Stimulated activated effector memory CD8-positive, alpha-beta T cell treated with anti-CD3 and anti-CD28 coated beads, Interleukin-12 subunit alpha, Interleukin-12 subunit beta, amount 100 ng/mL, for 72 hours (primary cell): Measurements from ENCODE around the gene HEATR9.

ENCODE experiments used
- ATAC-seq: fragments of 150-1000 bp; cut with Tn5 transposase; 2 replicates; pipeline ENCODE4 v1.10.0; 2021
- DNase-seq, 2 donors: peaks; one replicate each; pipeline ENCODE4 v3.0.0; 2021 to 2022; ENCODE audit warnings: low spot score in 2 of 2
- H3K27ac Mint-ChIP-seq: one replicate; pipeline ENCODE4 v1.8.0; 2022; ENCODE audit warnings: mild to moderate bottlenecking, mixed read lengths
- H3K36me3 Mint-ChIP-seq: one replicate; pipeline ENCODE4 v1.8.0; 2022; ENCODE audit warnings: mild to moderate bottlenecking, mixed read lengths
- H3K4me1 Mint-ChIP-seq: one replicate; pipeline ENCODE4 v1.8.0; 2022; ENCODE audit warnings: mixed read lengths
- H3K4me3 Mint-ChIP-seq: one replicate; pipeline ENCODE4 v1.8.0; 2022; ENCODE audit warnings: mild to moderate bottlenecking, mixed read lengths
- H3K9me3 Mint-ChIP-seq: one replicate; pipeline ENCODE4 v1.8.0; 2022; ENCODE audit warnings: mixed read lengths

Gene HEATR9

GRCh38 chr17:35877345-35878029 lies 8.8 kb upstream of the HEATR9 start:
- H3K36me3 Mint-ChIP-seq: peaks cover 82% of the 10 kb centered on the region
- peak overlapping the region; percentile 85 for H3K4me3 Mint-ChIP-seq
- DNase-seq: no peak
- H3K4me1 Mint-ChIP-seq: peaks cover 64% of the 10 kb centered on the region
- peaks cover 2% of the 10 kb centered on the region for H3K9me3 Mint-ChIP-seq
- ATAC-seq: no peak
- H3K27ac Mint-ChIP-seq: peak overlapping the region; percentile 98

- DNase-seq (no peak), ATAC-seq (no peak)
- Mint-ChIP-seq H3K36me3 (peaks cover 92% of the 10 kb centered on the region), H3K4me3 (peak overlapping the region; percentile 85), H3K4me1 (peaks cover 70% of the 10 kb centered on the region), H3K27ac (peak overlapping the region; percentile 98), H3K9me3 (peaks cover 2% of the 10 kb centered on the region)
Observed at GRCh38 chr17:35876534-35876933, 7.8 kb upstream of the HEATR9 start.

GRCh38 chr17:35875800-35876139 lies 7.1 kb upstream of the HEATR9 start:
- H3K4me1 Mint-ChIP-seq: peaks cover 68% of the 10 kb centered on the region
- DNase-seq: no peak
- no peak for ATAC-seq
- H3K27ac Mint-ChIP-seq: peak overlapping the region; percentile 98
- H3K36me3 Mint-ChIP-seq: peaks cover 99% of the 10 kb centered on the region
- peaks cover under 1% of the 10 kb centered on the region for H3K9me3 Mint-ChIP-seq
- H3K4me3 Mint-ChIP-seq: peak overlapping the region; percentile 85

- ATAC-seq (no peak), DNase-seq (no peak)
- Mint-ChIP-seq H3K4me1 (peaks cover 64% of the 10 kb centered on the region), H3K9me3 (no peaks in the 10 kb centered on the region), H3K36me3 (peaks cover 100% of the 10 kb centered on the region), H3K4me3 (peak overlapping the region; percentile 85), H3K27ac (peak overlapping the region; percentile 98)
Observed at GRCh38 chr17:35875072-35875799, 6.5 kb upstream of the HEATR9 start.

GRCh38 chr17:35872196-35872980 lies 3.7 kb upstream of the HEATR9 start:
- Mint-ChIP-seq H3K9me3 (no peaks in the 10 kb centered on the region), H3K36me3 (peaks cover 78% of the 10 kb centered on the region), H3K4me3 (no peak overlapping the region), H3K4me1 (peaks cover 52% of the 10 kb centered on the region), H3K27ac (peak overlapping the region; percentile 77)
- no peak for ATAC-seq
- DNase-seq: no peak

GRCh38 chr17:35870906-35871819 lies 2.5 kb upstream of the HEATR9 start:
- ATAC-seq (peak; percentile 61), DNase-seq (no peak)
- H3K9me3 Mint-ChIP-seq: no peaks in the 10 kb centered on the region
- peaks cover 49% of the 10 kb centered on the region for H3K4me1 Mint-ChIP-seq
- no peak overlapping the region for H3K27ac Mint-ChIP-seq
- H3K36me3 Mint-ChIP-seq: peaks cover 66% of the 10 kb centered on the region
- no peak overlapping the region for H3K4me3 Mint-ChIP-seq

GRCh38 chr17:35867574-35867973 lies 1.1 kb downstream of the HEATR9 start:
- peaks cover 34% of the 10 kb centered on the region for H3K36me3 Mint-ChIP-seq

GRCh38 chr17:35866341-35866950 lies 2.2 kb downstream of the HEATR9 start:
- Mint-ChIP-seq H3K4me3 (no peak overlapping the region), H3K27ac (peak overlapping the region; percentile 48), H3K9me3 (no peaks in the 10 kb centered on the region), H3K4me1 (peaks cover 37% of the 10 kb centered on the region), H3K36me3 (peaks cover 22% of the 10 kb centered on the region)
- ATAC-seq: no peak
- no peak for DNase-seq

More at GRCh38 chr17:35867574-35867973, 1.1 kb downstream of the HEATR9 start:
- no peak for ATAC-seq
- Mint-ChIP-seq H3K4me1 (peaks cover 43% of the 10 kb centered on the region), H3K27ac (peak overlapping the region; percentile 30), H3K9me3 (no peaks in the 10 kb centered on the region), H3K4me3 (no peak overlapping the region)
- DNase-seq: no peak

- no peak for DNase-seq
- Mint-ChIP-seq H3K4me1 (peaks cover 31% of the 10 kb centered on the region), H3K9me3 (no peaks in the 10 kb centered on the region), H3K36me3 (peaks cover 15% of the 10 kb centered on the region), H3K4me3 (no peak overlapping the region), H3K27ac (peak overlapping the region; percentile 48)
- peak; percentile 48 for ATAC-seq
Observed at GRCh38 chr17:35865412-35866340, 3.0 kb downstream of the HEATR9 start.

GRCh38 chr17:35864853-35865252 lies 3.8 kb downstream of the HEATR9 start:
- H3K36me3 Mint-ChIP-seq: peaks cover 7% of the 10 kb centered on the region
- no peak for DNase-seq
- no peaks in the 10 kb centered on the region for H3K9me3 Mint-ChIP-seq
- peaks cover 29% of the 10 kb centered on the region for H3K4me1 Mint-ChIP-seq
- ATAC-seq: no peak
- peak overlapping the region; percentile 48 for H3K27ac Mint-ChIP-seq
- H3K4me3 Mint-ChIP-seq: no peak overlapping the region

- DNase-seq (no peak), ATAC-seq (peak; percentile 95)
- Mint-ChIP-seq H3K9me3 (no peaks in the 10 kb centered on the region), H3K4me1 (peaks cover 39% of the 10 kb centered on the region), H3K4me3 (no peak overlapping the region), H3K27ac (peak overlapping the region; percentile 52), H3K36me3 (peaks cover 32% of the 10 kb centered on the region)
Observed at GRCh38 chr17:35856603-35857002, 12.1 kb downstream of the HEATR9 start.

GRCh38 chr17:35855965-35856364 lies 12.7 kb downstream of the HEATR9 start:
- Mint-ChIP-seq H3K4me3 (no peak overlapping the region), H3K9me3 (no peaks in the 10 kb centered on the region), H3K4me1 (peaks cover 39% of the 10 kb centered on the region), H3K36me3 (peaks cover 39% of the 10 kb centered on the region), H3K27ac (peak overlapping the region; percentile 52)
- no peak for DNase-seq
- ATAC-seq: peak; percentile 43

GRCh38 chr17:35849469-35850348 lies 19.0 kb downstream of the HEATR9 start:
- peak overlapping the region; percentile 11 for H3K4me3 Mint-ChIP-seq
- peaks cover 42% of the 10 kb centered on the region for H3K4me1 Mint-ChIP-seq
- H3K36me3 Mint-ChIP-seq: peaks cover 92% of the 10 kb centered on the region
- H3K27ac Mint-ChIP-seq: peak overlapping the region; percentile 73
- DNase-seq: peak; percentile 31 to 77
- peak; percentile 86 for ATAC-seq
- no peaks in the 10 kb centered on the region for H3K9me3 Mint-ChIP-seq
